K562 (cell line): ENCODE measurements around the gene GFI1B.

ENCODE experiments used
- AFF4 ChIP-seq: sonication (generic); formaldehyde crosslinking; IDR thresholded peaks from 2 replicates; pipeline ENCODE4 v1.8.0; 2023; ENCODE audit warnings: mild to moderate bottlenecking, missing genetic modification reagents
- ATF3 ChIP-seq, 2 experiments: fragments of 450-650 bp in 1 of 2; sonication (generic) in 1 of 2; formaldehyde crosslinking in 1 of 2; IDR thresholded peaks in 1 of 2; conservative IDR thresholded peaks in 1 of 2; 2 replicates each; pipeline versions ENCODE4 v1.6.1 to v1.8.1; 2016 to 2023; ENCODE audit warnings: mild to moderate bottlenecking in 2 of 2, moderate library complexity in 2 of 2, inconsistent platforms in 1 of 2, missing genetic modification reagents in 1 of 2
- BRCA1 ChIP-seq, 2 experiments: fragments of 450-650 bp in 1 of 2; sonication (generic) in 1 of 2; formaldehyde crosslinking in 1 of 2; IDR thresholded peaks; 2 replicates each; pipeline versions ENCODE4 v1.5.0 to v1.6.1; 2017 to 2020; ENCODE audit warnings: mild to moderate bottlenecking in 1 of 2, missing genetic modification reagents in 1 of 2
- CREB1 ChIP-seq, 2 experiments: sonication (generic) in 1 of 2; formaldehyde crosslinking in 1 of 2; IDR thresholded peaks; 2 replicates each; pipeline versions ENCODE4 v1.6.1 to v1.8.0; 2012 to 2022; ENCODE audit warnings: inconsistent platforms in 1 of 2, mild to moderate bottlenecking in 1 of 2, missing genetic modification reagents in 1 of 2, moderate library complexity in 1 of 2
- FOXA1 ChIP-seq: fragments of 450-650 bp; IDR thresholded peaks from 2 replicates; pipeline ENCODE4 v1.6.1; 2016; ENCODE audit warnings: mild to moderate bottlenecking, borderline replicate concordance
- MIER1 ChIP-seq: fragments of 450-650 bp; IDR thresholded peaks from 2 replicates; pipeline ENCODE4 v1.6.1; 2016; ENCODE audit warnings: antibody characterized with exemption, mild to moderate bottlenecking, low read depth
- NRF1 ChIP-seq, 2 experiments: fragments of 450-650 bp; IDR thresholded peaks in 1 of 2; conservative IDR thresholded peaks in 1 of 2; 2 replicates each; pipeline ENCODE4 v1.6.1; 2014; ENCODE audit warnings: mild to moderate bottlenecking in 2 of 2
- PCBP1 ChIP-seq: fragments of 200-400 bp; formaldehyde crosslinking; IDR thresholded peaks from 2 replicates; pipeline ENCODE4 v1.6.1; 2018; ENCODE audit warnings: mild to moderate bottlenecking, low read depth, low read length; ENCODE audit not compliant: poor library complexity, severe bottlenecking
- SMAD2 ChIP-seq: fragments of 150-350 bp; IDR thresholded peaks from 2 replicates; pipeline ENCODE4 v1.6.1; 2014; ENCODE audit warnings: low read depth, mild to moderate bottlenecking, low read length
- ZEB2 ChIP-seq: fragments of 450-650 bp; IDR thresholded peaks from 2 replicates; pipeline ENCODE4 v1.6.1; 2016
- TF ChIP-seq, protein P1 (sequence below), 3 experiments: IDR thresholded peaks in 2 of 3; conservative IDR thresholded peaks in 1 of 3; 2 replicates each; pipeline ENCODE4 v1.5.1; 2011 to 2012; ENCODE audit warnings: low read length in 3 of 3, mild to moderate bottlenecking in 3 of 3, control low read depth in 2 of 3, improper control_type of control experiment in 1 of 3, inconsistent platforms in 1 of 3, low read depth in 1 of 3, mixed read lengths in 1 of 3, moderate library complexity in 1 of 3; ENCODE audit not compliant: insufficient read depth in 2 of 3
- TF ChIP-seq, protein P2 (sequence below): sonication (generic); formaldehyde crosslinking; IDR thresholded peaks from 2 replicates; pipeline ENCODE4 v1.8.0; 2022; ENCODE audit warnings: mild to moderate bottlenecking, low read depth, missing genetic modification reagents
- TF ChIP-seq, protein P3 (sequence below): fragments of 200-400 bp; formaldehyde crosslinking; IDR thresholded peaks from 2 replicates; pipeline ENCODE4 v1.6.1; 2017; ENCODE audit warnings: mild to moderate bottlenecking, low read depth, low read length, moderate library complexity

- TF ChIP-seq, protein P1, sequence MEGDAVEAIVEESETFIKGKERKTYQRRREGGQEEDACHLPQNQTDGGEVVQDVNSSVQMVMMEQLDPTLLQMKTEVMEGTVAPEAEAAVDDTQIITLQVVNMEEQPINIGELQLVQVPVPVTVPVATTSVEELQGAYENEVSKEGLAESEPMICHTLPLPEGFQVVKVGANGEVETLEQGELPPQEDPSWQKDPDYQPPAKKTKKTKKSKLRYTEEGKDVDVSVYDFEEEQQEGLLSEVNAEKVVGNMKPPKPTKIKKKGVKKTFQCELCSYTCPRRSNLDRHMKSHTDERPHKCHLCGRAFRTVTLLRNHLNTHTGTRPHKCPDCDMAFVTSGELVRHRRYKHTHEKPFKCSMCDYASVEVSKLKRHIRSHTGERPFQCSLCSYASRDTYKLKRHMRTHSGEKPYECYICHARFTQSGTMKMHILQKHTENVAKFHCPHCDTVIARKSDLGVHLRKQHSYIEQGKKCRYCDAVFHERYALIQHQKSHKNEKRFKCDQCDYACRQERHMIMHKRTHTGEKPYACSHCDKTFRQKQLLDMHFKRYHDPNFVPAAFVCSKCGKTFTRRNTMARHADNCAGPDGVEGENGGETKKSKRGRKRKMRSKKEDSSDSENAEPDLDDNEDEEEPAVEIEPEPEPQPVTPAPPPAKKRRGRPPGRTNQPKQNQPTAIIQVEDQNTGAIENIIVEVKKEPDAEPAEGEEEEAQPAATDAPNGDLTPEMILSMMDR (IDR thresholded peaks at IDR 0.05 in 2 of 3, conservative IDR thresholded peaks at IDR 0.05 in 1 of 3; ENCODE audit: insufficient read depth in 2 of 3, low read depth in 1 of 3, low read length in 3 of 3): no peak
- no peak for TF ChIP-seq CREB1 (IDR thresholded peaks at IDR 0.05)
- no peak for TF ChIP-seq CREB1 (CRISPR knock-in tag; IDR thresholded peaks at IDR 0.05)
- no peak for TF ChIP-seq MIER1
- TF ChIP-seq PCBP1: no peak
- no peak for TF ChIP-seq ZEB2
- no peak for TF ChIP-seq FOXA1
- TF ChIP-seq, protein P2, sequence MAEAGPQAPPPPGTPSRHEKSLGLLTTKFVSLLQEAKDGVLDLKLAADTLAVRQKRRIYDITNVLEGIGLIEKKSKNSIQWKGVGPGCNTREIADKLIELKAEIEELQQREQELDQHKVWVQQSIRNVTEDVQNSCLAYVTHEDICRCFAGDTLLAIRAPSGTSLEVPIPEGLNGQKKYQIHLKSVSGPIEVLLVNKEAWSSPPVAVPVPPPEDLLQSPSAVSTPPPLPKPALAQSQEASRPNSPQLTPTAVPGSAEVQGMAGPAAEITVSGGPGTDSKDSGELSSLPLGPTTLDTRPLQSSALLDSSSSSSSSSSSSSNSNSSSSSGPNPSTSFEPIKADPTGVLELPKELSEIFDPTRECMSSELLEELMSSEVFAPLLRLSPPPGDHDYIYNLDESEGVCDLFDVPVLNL: no peak
- no peak for TF ChIP-seq AFF4 (CRISPR knock-in tag)
- no peak for TF ChIP-seq SMAD2
- TF ChIP-seq, protein P3, sequence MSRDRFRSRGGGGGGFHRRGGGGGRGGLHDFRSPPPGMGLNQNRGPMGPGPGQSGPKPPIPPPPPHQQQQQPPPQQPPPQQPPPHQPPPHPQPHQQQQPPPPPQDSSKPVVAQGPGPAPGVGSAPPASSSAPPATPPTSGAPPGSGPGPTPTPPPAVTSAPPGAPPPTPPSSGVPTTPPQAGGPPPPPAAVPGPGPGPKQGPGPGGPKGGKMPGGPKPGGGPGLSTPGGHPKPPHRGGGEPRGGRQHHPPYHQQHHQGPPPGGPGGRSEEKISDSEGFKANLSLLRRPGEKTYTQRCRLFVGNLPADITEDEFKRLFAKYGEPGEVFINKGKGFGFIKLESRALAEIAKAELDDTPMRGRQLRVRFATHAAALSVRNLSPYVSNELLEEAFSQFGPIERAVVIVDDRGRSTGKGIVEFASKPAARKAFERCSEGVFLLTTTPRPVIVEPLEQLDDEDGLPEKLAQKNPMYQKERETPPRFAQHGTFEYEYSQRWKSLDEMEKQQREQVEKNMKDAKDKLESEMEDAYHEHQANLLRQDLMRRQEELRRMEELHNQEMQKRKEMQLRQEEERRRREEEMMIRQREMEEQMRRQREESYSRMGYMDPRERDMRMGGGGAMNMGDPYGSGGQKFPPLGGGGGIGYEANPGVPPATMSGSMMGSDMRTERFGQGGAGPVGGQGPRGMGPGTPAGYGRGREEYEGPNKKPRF: no peak
- no peak for TF ChIP-seq BRCA1 (IDR thresholded peaks at IDR 0.05)
- TF ChIP-seq BRCA1 (CRISPR knock-in tag; IDR thresholded peaks at IDR 0.05): no peak
- TF ChIP-seq NRF1 (conservative IDR thresholded peaks at IDR 0.05 in 1 of 2, IDR thresholded peaks at IDR 0.05 in 1 of 2): no peak
- TF ChIP-seq ATF3 (IDR thresholded peaks at IDR 0.05): no peak
- no peak for TF ChIP-seq ATF3 (CRISPR knock-in tag; conservative IDR thresholded peaks at IDR 0.05)
These were observed 34.7 kb upstream of the GFI1B start for GRCh38 chr9:132943651-132944293.
